Measurements from ENCODE around the gene RGS8. TPM values are rescaled to one million over a fixed set of nuclear protein-coding genes. Genes with fewer than 3 reads are reported as not detected.
A peak's percentile ranks its signal among the peaks of the same experiment; 100 is the strongest.

Gene RGS8
- total and polyA plus RNA-seq, 2 of the 4 experiments (the other 2 are of a cell fraction): not detected

GRCh38 chr1:182685215-182685614 lies 828 bp upstream of the RGS8 start:
- no peak overlapping the region for H4K91ac ChIP-seq (ENCODE audit: insufficient read depth, low read depth, low read length)
- no peak overlapping the region for H2AK5ac ChIP-seq (ENCODE audit: low read depth, low read length)
- no peak for TF ChIP-seq MXI1 (IDR thresholded peaks at IDR 0.05; ENCODE audit: borderline replicate concordance, low read depth, low read length)
- no peak for TF ChIP-seq SMC3 (IDR thresholded peaks at IDR 0.05; ENCODE audit: low read depth, low read length)
- TF ChIP-seq MAFK (IDR thresholded peaks at IDR 0.05; ENCODE audit: low read depth, low read length): no peak
- TF ChIP-seq RAD21 (IDR thresholded peaks at IDR 0.05; ENCODE audit: low read length): no peak
- no peak for TF ChIP-seq CTCF (conservative IDR thresholded peaks at IDR 0.05; ENCODE audit: low read depth, low read length)
- no peak for TF ChIP-seq RFX5 (IDR thresholded peaks at IDR 0.05; ENCODE audit: low read depth, low read length)
- no peak for TF ChIP-seq NFE2L2 (IDR thresholded peaks at IDR 0.05; ENCODE audit: low read depth, low read length)
- TF ChIP-seq ELK1 (IDR thresholded peaks at IDR 0.05; ENCODE audit: borderline replicate concordance, low read depth, low read length): no peak
- no peak for TF ChIP-seq CHD1 (IDR thresholded peaks at IDR 0.05; ENCODE audit: low read depth, low read length)
- TF ChIP-seq POLR2A (IDR thresholded peaks at IDR 0.05; ENCODE audit: low read depth, low read length): no peak
- no peak for TF ChIP-seq MAZ (IDR thresholded peaks at IDR 0.05; ENCODE audit: borderline replicate concordance, low read depth, low read length)
- no peak for TF ChIP-seq BHLHE40 (IDR thresholded peaks at IDR 0.05; ENCODE audit: low read depth, low read length)
- no peak for TF ChIP-seq RCOR1 (IDR thresholded peaks at IDR 0.05; ENCODE audit: insufficient replicate concordance, low read length)
- TF ChIP-seq, protein P1, sequence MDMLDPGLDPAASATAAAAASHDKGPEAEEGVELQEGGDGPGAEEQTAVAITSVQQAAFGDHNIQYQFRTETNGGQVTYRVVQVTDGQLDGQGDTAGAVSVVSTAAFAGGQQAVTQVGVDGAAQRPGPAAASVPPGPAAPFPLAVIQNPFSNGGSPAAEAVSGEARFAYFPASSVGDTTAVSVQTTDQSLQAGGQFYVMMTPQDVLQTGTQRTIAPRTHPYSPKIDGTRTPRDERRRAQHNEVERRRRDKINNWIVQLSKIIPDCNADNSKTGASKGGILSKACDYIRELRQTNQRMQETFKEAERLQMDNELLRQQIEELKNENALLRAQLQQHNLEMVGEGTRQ (IDR thresholded peaks at IDR 0.05; ENCODE audit: low read depth, low read length): no peak
- TF ChIP-seq FOS (IDR thresholded peaks at IDR 0.05; ENCODE audit: low read depth, low read length): no peak
- no peak for TF ChIP-seq CEBPB (IDR thresholded peaks at IDR 0.05; ENCODE audit: low read depth, low read length)
- H2BK15ac ChIP-seq (ENCODE audit: low read depth, low read length): no peak overlapping the region
- H3K4ac ChIP-seq (ENCODE audit: low read depth, low read length): no peak overlapping the region
- no peaks in the 10 kb centered on the region for H3K36me3 ChIP-seq (ENCODE audit: control insufficient read depth, insufficient read depth, low read length)
- ATAC-seq (ENCODE audit: low read depth) (no peak), DNase-seq (no peak)
- no CpG with 5 or more reads among the region's 4 CpGs for WGBS, 2 experiments (ENCODE audit: extremely low coverage in 2 of 2, insufficient read length in 1 of 2)
- dilution Hi-C loops (cut with HindIII; ENCODE audit: low sequenced_read_pairs, unreplicated experiment): no loop called here
- no peak overlapping the region for H2AK9ac ChIP-seq (replicated peaks; ENCODE audit: low read depth, low read length, poor library complexity)
- H3K4me2 ChIP-seq (ENCODE audit: low read depth, low read length): no peak overlapping the region
- H3K14ac ChIP-seq (replicated peaks; ENCODE audit: low read depth, low read length): no peak overlapping the region
- intact Hi-C loops (cut with micrococcal nuclease): no loop called here
- BruUV-seq (replicated peaks): no TSS peak
- no peak overlapping the region for H3K18ac ChIP-seq (ENCODE audit: low read depth, low read length)
- H3K4me3 ChIP-seq (ENCODE audit: insufficient read depth, low read depth, low read length): no peak overlapping the region
- H2BK5ac ChIP-seq (ENCODE audit: low read depth, low read length, poor library complexity, severe bottlenecking): no peak overlapping the region
- H3K79me1 ChIP-seq (ENCODE audit: low read depth in 1 of 2, low read length in 2 of 2): no peaks in the 10 kb centered on the region
- no peak overlapping the region for H2BK20ac ChIP-seq (ENCODE audit: low read depth, low read length)
- no peak overlapping the region for H3K23ac ChIP-seq (ENCODE audit: low read depth, low read length)
- no peaks in the 10 kb centered on the region for H4K20me1 ChIP-seq (ENCODE audit: insufficient read depth, low read length)
- H2BK120ac ChIP-seq (ENCODE audit: low read depth, low read length): no peak overlapping the region
- no peak overlapping the region for H4K8ac ChIP-seq (ENCODE audit: low read depth in 2 of 2, low read length in 2 of 2)
- no peak overlapping the region for H4K5ac ChIP-seq (ENCODE audit: low read depth, low read length)
- H3K9me3 ChIP-seq (ENCODE audit: control insufficient read depth, insufficient read depth, low read length): no peaks in the 10 kb centered on the region
- H3K9ac ChIP-seq (ENCODE audit: low read depth, low read length): no peak overlapping the region
- no peaks in the 10 kb centered on the region for H3K4me1 ChIP-seq (ENCODE audit: control insufficient read depth, insufficient read depth, low read length)
- peak overlapping the region; percentile 8 for H2AFZ ChIP-seq (replicated peaks; ENCODE audit: low read length, poor library complexity)
- in situ Hi-C loops (cut with MboI; ENCODE audit: low sequenced_read_pairs): no loop called here
- H3K27ac ChIP-seq (ENCODE audit: insufficient read depth, low read length): no peak overlapping the region
- H3K56ac ChIP-seq (ENCODE audit: extremely low read depth, insufficient read depth, low read length): no peak overlapping the region
- ChIA-PET POLR2A (ENCODE audit: unreplicated experiment) (no interaction called here), CTCF (no interaction called here)
- peaks cover 15% of the 10 kb centered on the region for H3K27me3 ChIP-seq (ENCODE audit: control insufficient read depth, insufficient read depth, low read length)
- H3K9me1 ChIP-seq (ENCODE audit: insufficient read depth, low read length): no peaks in the 10 kb centered on the region

All from IMR-90 (cell line).